ENCODE measurements around the gene NFKB1. TPM values are rescaled to one million over a fixed set of nuclear protein-coding genes. Genes with fewer than 3 reads are reported as not detected.

Gene NFKB1
- total and polyA plus RNA-seq, 2 donors (not counting 1 experiment from before 2014, with no cell fraction given) = 32.0 to 88.1 TPM

- H3K27ac Mint-ChIP-seq = peak overlapping the region; percentile 4
- Histone ChIP-seq H3K27ac (ENCODE audit: low read length in 2 of 2) (no peak overlapping the region), H3K9ac (ENCODE audit: low read length) (no peak overlapping the region), H3K36me3 (replicated peaks in 1 of 2; ENCODE audit: control extremely low read depth in 1 of 2, control insufficient read depth in 1 of 2, extremely low read depth in 1 of 2, insufficient read depth in 2 of 2, low read length in 1 of 2) (peaks cover 9 to 50% of the 10 kb centered on the region in 2 experiments), H2AFZ (ENCODE audit: insufficient read depth, low read depth, low read length, poor library complexity, severe bottlenecking) (no peak overlapping the region), H3K27me3 (replicated peaks in 1 of 4; ENCODE audit: control extremely low read depth in 1 of 4, control insufficient read depth in 3 of 4, insufficient read depth in 4 of 4, low read length in 3 of 4) (no peaks in the 10 kb centered on the region), H3K9me3 (ENCODE audit: control extremely low read depth in 1 of 3, control insufficient read depth in 2 of 3, insufficient read depth in 1 of 3, low read length in 2 of 3) (no peaks in the 10 kb centered on the region), H3K4me3 (ENCODE audit: control extremely low read depth in 1 of 5, extremely low read depth in 1 of 5, insufficient read depth in 1 of 5, low read depth in 2 of 5, low read length in 4 of 5) (no peak overlapping the region), H3K4me2 (replicated peaks; ENCODE audit: low read depth, low read length, poor library complexity, severe bottlenecking) (no peak overlapping the region), H3K4me1 (ENCODE audit: control insufficient read depth in 2 of 2, insufficient read depth in 2 of 2, low read length in 2 of 2) (peaks cover 7 to 9% of the 10 kb centered on the region in 2 donors), H4K20me1 (ENCODE audit: control insufficient read depth, insufficient read depth, low read length, poor library complexity, severe bottlenecking) (peaks cover 9% of the 10 kb centered on the region), H3K79me2 (ENCODE audit: control insufficient read depth, insufficient read depth, low read length) (peaks cover 35% of the 10 kb centered on the region)
- peaks cover 24% of the 10 kb centered on the region for H3K4me1 Mint-ChIP-seq
- H3K4me3 Mint-ChIP-seq = no peak overlapping the region
- WGBS (ENCODE audit: insufficient coverage) = 86% methylated on average over 1 of the region's 12 CpGs
- ChIA-PET CTCF (no interaction called here), POLR2A (interaction anchor here (0.7 kb wide), 1 partner anchor 654 kb away, joined by 4 read pairs; no protein-coding TSS in a partner anchor)
- no peaks in the 10 kb centered on the region for H3K9me3 Mint-ChIP-seq (ENCODE audit: insufficient read depth)
- ATAC-seq (ENCODE audit: low read depth) (no peak), DNase-seq (no peak)
- intact Hi-C loops (cut with micrococcal nuclease) = loop anchor here (2.0 kb wide), 1 partner anchor 14 kb away; no protein-coding TSS in a partner anchor
- H3K27me3 Mint-ChIP-seq = no peaks in the 10 kb centered on the region
- TF ChIP-seq EZH2 (IDR thresholded peaks at IDR 0.05; ENCODE audit: borderline replicate concordance, insufficient read depth, low read depth, low read length, poor library complexity, severe bottlenecking) (no peak), CTCF (IDR thresholded peaks at IDR 0.05) (no peak)
Measured at GRCh38 chr4:102543030-102543928, 42.1 kb downstream of the NFKB1 start.

GRCh38 chr4:102546635-102547034, 45.5 kb downstream of the NFKB1 start:
- CTCF ChIA-PET = interaction anchor here (0.6 to 2.0 kb wide), 5 partner anchors 10 to 98 kb away, joined by 3 to 6 read pairs (median 4); no protein-coding TSS in a partner anchor
- Mint-ChIP-seq H3K9me3 (ENCODE audit: insufficient read depth) (no peaks in the 10 kb centered on the region), H3K4me1 (peaks cover 43% of the 10 kb centered on the region), H3K4me3 (no peak overlapping the region), H3K27me3 (no peaks in the 10 kb centered on the region), H3K27ac (peak overlapping the region; percentile 70)
- POLR2A ChIA-PET = no interaction called here
- Histone ChIP-seq H3K4me2 (replicated peaks; ENCODE audit: low read depth, low read length, poor library complexity, severe bottlenecking) (no peak overlapping the region), H3K9me3 (ENCODE audit: control extremely low read depth in 1 of 3, control insufficient read depth in 2 of 3, insufficient read depth in 1 of 3, low read length in 2 of 3) (no peaks in the 10 kb centered on the region), H3K36me3 (replicated peaks in 1 of 2; ENCODE audit: control extremely low read depth in 1 of 2, control insufficient read depth in 1 of 2, extremely low read depth in 1 of 2, insufficient read depth in 2 of 2, low read length in 1 of 2) (peaks cover 8 to 46% of the 10 kb centered on the region in 2 experiments), H3K4me1 (ENCODE audit: control insufficient read depth in 2 of 2, insufficient read depth in 2 of 2, low read length in 2 of 2) (peaks cover 12 to 17% of the 10 kb centered on the region in 2 donors), H3K9ac (ENCODE audit: low read length) (no peak overlapping the region), H3K79me2 (ENCODE audit: control insufficient read depth, insufficient read depth, low read length) (peaks cover 56% of the 10 kb centered on the region), H4K20me1 (ENCODE audit: control insufficient read depth, insufficient read depth, low read length, poor library complexity, severe bottlenecking) (peaks cover 16% of the 10 kb centered on the region), H2AFZ (ENCODE audit: insufficient read depth, low read depth, low read length, poor library complexity, severe bottlenecking) (no peak overlapping the region), H3K27ac (ENCODE audit: low read length in 2 of 2) (peak overlapping the region in 1 of 2 donors; percentile 7), H3K27me3 (replicated peaks in 1 of 4; ENCODE audit: control extremely low read depth in 1 of 4, control insufficient read depth in 3 of 4, insufficient read depth in 4 of 4, low read length in 3 of 4) (no peaks in the 10 kb centered on the region), H3K4me3 (ENCODE audit: control extremely low read depth in 1 of 5, extremely low read depth in 1 of 5, insufficient read depth in 1 of 5, low read depth in 2 of 5, low read length in 4 of 5) (no peak overlapping the region)
- TF ChIP-seq CTCF (IDR thresholded peaks at IDR 0.05) = no peak
- no peak for TF ChIP-seq EZH2 (IDR thresholded peaks at IDR 0.05; ENCODE audit: borderline replicate concordance, insufficient read depth, low read depth, low read length, poor library complexity, severe bottlenecking)
- intact Hi-C loops (cut with micrococcal nuclease) = no loop called here
- ATAC-seq (ENCODE audit: low read depth) = peak; percentile 24
- peak; percentile 52 for DNase-seq

Measured in B cell (primary cell).